HG03571 (cell line): ENCODE data around the gene NOL4.
"Not testable (repeated sequence)": the region's sequence is repeated elsewhere in the genome, so short reads cannot be mapped to it uniquely, and the experiment has no call there.

Source experiments
- ATAC-seq: cut with Tn5 transposase; IDR thresholded peaks from one replicate; pipeline ENCODE4 v1.9.1; 2021; ENCODE audit not compliant: unreplicated experiment

The NOL4 gene, protein sequence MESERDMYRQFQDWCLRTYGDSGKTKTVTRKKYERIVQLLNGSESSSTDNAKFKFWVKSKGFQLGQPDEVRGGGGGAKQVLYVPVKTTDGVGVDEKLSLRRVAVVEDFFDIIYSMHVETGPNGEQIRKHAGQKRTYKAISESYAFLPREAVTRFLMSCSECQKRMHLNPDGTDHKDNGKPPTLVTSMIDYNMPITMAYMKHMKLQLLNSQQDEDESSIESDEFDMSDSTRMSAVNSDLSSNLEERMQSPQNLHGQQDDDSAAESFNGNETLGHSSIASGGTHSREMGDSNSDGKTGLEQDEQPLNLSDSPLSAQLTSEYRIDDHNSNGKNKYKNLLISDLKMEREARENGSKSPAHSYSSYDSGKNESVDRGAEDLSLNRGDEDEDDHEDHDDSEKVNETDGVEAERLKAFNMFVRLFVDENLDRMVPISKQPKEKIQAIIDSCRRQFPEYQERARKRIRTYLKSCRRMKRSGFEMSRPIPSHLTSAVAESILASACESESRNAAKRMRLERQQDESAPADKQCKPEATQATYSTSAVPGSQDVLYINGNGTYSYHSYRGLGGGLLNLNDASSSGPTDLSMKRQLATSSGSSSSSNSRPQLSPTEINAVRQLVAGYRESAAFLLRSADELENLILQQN

DNA sequence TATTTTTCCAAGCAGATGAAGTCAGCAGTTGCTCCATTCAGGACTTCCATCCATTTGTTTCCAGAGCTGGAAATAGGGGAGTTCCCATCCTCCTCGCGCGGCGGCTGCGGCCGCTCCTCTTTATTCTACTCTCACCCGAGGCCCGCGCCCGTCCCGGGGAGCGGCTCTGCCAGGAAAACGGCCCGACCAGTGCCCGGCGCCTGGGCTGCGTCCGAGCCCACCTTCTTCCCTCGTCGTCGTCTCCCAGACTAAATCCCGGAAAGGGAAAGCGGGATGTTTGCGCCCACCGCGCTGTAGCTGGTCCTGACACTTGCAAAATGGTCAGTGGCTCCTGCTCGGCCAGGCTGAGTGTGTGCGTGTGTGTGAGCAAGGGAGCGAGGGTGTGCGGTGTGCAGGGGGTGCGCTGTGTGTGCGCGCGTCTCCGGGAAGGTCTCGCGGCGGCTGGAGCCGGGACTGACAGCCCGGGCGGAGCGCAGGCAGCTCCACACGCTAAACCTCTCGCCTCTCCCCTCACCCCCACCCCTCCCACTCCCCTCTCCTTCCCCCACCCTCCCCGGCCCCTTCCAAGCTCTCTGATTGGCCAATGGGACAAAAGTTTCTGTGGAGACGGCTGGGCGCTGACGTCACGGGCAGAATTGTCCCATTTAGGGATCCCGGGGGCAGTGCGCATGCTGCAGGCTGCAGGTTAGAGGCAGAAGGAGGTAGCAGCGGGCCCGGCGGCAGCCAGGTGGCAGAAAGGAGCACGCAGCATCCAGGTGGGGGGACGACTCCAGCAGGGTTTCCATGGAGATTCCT lies at the start of gene NOL4:
NOL4 (minus strand) TSS at position 491 of the 795 bp plus-strand sequence. CDS start 1,660 bp downstream, outside the sequence.
- ATAC-seq = no peak

DNA sequence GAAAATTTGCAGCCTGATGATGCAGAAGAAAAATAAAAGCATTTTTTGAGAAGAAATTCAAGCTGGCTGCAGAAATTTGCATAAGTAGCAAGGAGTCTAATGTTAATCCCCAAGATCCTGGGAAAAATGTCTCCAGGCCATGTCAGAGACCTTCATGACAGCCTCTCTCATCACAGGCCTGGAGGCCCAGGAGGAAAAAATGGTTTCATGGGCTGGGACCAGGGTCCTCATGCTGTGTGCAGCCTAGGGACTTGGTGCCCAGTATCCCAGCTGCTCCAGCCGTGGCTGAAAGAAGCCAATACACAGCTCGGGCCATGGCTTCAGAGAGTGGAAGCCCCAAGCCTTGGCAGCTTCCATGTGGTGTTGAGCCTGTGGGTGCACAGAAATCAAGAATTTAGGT lies 41.3 kb upstream of the NOL4 start:
- ATAC-seq = not testable (repeated sequence)

DNA sequence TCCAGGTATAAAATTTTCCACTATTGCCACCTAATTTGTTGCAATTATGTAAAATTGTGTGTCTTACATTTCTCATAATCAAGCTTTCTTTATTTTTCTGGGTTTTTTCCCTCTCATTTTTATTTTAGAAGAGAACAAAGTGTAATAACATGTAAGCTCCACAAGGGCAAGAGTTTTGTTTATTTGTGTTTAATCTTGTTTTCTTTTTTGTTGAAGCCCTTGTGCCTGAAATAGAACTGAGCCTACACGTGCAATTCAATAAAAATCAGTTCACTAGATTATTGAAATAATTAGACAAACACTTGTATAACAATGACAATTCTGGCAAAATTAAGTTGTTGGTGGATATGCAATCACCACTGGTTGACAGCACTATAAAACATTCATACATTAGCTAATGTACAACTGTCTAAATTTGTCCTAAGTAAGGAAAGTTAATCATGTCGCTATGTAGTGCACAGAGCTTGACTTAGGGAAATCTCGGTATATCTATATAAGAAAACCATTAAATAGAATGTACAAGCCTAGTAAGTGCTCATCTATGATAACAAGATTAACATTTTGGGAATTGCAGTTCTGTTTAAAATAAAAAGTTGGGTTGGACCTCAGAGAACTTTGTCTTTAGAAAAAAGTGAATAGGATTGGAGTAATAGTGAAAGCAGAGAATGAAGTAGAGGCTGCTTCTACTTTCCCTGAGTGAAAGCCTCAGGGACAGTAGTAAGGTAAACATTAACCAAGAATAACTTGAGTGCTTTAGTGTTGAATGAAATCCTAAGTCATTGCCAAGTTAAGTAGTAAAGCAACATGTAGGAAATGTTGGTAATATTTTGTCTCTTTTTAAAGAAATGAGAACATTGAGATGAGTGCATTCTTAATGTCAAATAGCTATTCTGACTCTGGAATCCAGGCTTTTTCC lies 37.4 kb upstream of the NOL4 start:
- ATAC-seq = no peak

DNA sequence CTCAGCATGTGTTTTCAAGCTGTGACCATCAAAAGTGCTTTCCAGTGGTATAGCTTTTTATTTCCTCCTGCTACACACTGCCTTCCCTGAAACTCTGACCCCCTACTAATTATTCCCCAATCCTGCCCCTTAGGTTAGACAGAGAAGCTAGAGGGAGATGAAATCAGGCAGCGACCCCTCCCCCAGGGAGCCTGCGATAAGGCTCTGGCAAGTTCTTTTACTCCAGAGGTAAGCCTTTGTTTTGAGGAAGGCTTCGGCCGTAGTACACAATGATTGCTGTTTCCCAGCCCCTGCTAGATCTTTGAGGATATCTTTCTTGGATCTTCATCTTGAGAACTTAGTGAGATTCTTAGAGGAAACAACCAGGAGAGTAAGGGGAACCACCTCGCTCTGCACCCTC lies 33.5 kb upstream of the NOL4 start:
- no peak for ATAC-seq

DNA sequence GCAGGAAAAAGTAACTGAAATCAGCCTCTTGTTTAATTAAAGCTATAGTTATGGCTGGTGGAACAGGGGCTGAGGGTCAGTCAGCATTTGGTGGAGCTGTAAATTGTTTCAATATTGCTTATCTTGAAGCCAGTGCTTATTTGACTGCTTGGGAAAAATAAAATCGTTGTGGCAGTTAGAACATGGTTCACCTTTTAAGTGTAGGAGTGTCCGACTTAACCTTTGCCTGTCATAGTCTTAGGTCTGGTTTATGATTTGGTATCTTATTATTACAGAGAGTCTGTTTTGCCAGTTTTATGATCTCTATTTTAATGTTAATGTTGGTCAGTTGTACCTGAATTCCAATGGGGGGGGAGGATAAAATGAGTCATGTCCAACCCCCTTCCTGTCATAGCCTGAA lies 27.2 kb upstream of the NOL4 start:
- ATAC-seq = no peak

DNA sequence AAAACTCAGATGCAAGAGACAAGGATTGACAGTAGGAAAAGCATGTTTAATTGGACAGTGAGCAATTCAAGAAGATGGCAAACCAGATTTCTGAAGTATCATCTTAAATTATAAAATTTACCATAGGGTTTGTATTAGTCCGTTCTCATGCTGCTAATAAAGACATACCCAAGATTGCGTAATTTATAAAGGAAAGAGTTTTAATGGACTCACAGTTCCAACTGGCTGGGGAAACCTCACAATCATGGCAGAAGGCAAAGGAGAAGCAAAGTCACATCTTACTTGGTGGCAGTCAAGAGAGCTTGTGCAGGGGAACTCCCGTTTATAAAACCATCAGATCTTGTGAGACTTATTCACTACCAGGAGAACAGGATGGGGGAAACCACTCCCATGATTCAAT lies 24.0 kb upstream of the NOL4 start:
- ATAC-seq = no peak

DNA sequence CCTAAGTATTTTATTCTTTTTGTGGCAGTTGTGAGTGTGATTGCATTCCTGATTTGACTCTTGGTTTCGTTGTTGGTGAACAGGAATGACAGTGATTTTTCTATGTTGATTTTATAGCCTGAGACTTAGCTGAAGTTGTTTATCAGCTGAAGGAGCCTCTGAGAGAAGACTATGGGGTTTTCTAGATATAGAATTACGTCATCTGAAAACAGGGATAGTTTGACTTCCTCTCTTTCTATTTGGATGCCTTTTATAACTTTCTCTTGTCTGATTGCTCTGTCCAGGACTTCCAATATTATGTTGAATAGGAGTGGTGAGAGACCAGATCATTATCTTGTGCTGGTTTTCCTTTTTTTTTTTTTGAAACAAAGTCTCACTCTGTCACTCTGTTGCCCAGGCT lies 18.0 kb upstream of the NOL4 start:
- no peak for ATAC-seq

DNA sequence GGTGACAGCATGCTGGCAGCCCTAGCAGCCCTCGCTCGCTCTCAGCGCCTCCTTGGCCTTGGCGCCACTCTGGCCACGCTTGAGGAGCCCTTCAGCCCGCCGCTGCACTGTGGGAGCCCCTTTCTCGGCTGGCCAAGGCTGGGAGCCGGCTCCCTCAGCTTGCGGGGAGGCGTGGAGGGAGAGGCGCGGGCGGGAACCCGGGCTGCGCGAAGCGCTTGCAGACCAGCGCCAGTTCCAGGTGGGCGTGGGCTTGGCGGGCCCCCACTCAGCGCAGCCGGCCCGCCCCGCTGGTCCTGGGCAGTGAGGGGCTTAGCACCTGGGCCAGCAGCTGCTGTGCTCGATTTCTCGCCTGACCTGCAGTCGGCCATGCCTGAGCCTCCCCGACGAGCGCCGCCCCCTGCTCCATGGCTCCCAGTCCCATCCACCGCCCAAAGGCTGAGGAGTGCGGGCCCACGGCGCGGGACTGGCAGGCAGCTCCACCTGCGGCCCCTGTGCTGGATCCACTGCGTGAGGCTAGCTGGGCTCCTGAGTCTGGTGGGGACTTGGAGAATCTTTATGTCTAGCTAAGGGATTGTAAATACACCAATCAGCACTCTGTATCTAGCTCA lies 9.2 kb upstream of the NOL4 start:
- ATAC-seq = not testable (repeated sequence)

DNA sequence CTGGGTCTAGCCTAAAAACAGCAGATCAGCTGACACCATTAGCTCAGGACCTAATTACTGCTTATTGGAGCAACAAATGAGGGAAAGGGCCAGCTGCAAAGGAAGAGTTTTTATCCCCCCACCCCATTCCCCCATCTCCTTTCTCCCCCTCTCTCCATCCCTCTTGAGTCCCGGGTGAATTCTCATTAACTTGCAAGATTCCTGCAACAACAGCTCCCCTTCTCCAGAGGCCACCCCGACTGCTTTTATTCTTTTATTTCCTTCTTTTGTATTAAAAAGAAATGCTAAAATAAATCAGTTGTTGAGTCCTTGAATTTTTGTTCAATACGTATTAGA lies 473 bp upstream of the NOL4 start:
- ATAC-seq = no peak

DNA sequence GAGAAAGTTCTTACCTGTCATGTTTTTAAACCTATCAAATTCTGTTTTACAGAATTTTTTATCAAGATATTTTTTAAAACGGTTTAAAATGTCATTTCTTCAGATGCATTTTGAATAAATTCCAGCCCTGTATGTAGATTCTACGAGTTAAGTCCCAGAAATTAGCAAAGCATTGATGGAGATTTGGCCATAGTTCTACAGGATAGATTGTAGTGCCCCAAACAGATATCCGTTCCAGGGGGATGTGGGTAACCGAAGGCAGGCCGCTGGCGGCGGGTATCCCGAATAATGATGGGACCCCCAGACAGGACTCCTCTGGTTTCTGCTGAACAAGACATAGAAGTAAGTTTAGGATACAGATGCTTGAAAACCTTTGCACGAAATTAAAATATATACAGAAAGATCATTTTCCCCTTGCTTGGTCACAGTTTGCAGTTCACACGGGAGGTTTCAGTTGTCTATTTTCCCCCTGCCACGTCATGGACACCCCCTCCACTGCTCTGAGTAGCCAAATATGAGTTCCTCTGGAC lies 755 bp downstream of the NOL4 start:
- ATAC-seq = no peak

DNA sequence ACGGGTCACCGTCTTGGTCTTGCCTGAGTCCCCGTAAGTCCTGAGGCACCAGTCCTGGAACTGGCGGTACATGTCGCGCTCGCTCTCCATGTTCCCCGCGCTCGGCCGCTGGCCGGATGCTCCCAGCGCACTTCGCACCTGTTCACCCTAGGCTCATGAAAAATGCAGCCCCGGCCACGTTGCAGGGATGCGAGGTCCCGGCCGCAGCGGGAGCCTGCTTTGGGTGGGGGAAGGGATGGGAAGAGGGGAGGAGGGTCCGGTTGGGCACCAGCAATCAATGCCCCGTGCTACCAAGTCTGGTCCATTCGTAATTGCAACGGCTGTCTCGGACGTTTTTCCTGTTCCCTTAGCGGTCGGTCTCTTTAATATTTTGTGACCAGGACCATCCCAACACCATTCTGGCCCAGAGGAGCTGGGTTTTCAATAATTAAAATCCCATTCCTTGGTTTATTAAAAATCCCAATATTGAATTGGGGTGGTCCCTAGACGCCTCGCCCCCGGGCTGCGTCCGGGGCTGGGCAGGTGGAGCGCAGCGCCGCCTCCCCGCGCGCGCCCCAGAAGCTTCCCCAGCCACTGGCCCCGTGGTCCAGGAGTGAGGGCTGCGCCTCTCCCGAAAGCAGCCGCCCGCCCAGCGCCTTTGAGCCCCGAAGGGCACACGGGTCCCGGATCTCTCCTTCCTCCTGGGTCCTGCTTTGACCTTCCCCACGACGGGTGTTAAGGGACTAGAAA lies 1.4 kb downstream of the NOL4 start:
- no peak for ATAC-seq

DNA sequence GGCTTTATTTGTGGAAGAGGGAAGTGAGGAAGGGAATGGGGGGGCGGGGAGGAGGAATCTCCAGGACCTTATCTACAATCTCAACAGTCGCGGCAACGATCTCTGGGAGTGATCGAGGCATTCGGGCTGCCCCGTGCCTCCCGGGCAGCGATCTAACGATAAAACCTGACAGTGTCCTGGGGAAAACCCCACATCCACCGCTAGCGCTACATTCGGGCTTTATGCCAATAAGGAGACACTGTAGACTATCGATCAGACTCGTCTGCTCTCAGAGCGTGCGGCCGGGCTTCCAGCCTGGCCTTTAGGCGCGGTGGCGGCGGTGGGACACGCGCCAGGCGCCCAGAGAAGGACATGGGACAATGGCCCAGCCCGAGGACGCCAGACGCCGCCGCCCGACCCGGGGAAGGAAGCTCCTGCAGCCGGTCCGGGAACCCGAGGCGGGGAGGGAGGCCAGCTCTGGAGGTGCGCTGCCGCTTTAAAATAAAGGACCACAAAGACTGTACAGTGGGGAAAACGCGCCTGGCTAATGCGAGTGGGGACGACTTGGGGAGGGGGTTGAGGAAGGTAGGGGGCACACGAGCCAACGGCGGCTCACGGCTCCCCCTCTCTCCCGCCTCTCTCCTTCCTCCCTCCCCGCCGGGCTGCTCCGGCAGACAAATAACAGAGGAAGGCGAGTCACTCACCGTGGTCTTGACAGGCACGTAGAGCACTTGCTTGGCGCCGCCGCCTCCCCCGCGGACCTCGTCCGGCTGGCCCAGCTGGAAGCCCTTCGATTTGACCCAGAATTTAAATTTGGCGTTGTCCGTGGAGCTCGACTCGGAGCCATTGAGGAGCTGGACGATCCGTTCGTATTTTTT lies 2.2 kb downstream of the NOL4 start:
- ATAC-seq = no peak

DNA sequence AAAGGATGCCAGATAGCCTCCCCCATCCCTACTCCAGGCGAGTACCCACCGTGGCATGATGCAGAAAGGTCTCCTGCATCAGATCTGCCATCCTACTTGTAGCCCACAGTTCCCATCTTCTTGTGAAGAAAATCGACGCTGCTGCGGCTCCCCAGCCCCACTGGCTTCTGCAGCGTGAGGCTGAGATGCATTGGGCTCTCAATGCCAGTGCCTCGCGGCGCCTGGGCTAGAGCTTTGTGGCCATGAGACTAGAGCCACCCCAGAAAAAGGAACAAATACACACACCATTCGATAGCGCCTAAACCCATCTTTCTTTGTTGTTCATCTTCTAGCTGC lies 2.8 kb downstream of the NOL4 start:
- ATAC-seq = no peak

DNA sequence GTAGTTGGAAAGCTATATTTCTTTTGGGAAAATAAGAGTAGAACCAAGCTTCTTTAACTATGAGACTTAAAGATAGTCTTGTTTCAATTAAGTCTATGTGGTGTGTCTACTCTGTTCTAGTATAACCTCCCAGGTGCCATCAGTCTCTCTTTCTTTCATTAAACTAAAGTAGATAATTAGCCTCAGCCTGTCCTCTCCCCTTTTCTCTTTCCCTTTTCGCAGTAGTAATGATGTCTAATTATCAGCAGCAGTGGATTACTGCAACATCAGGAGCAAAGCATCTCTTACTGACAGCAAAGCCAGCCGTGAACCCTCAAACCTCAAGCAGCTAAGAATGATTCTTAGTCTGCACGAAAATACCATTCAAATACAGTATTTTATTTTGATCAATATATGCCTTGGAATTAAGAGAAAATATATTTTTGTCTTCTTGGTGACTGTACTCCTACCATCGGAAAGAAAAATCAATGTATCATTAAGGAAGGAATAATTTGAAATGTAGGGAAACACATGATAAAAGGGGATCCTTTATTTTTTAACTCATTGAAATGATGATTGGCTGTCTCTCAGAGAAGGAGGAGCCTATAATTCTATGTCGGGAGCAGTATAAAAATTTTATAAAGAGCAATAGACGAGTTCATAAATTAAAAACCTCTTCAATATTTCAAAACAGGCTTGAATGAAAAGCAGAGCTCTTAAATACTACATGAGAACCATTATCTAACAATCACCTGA lies 4.5 kb downstream of the NOL4 start:
- no peak for ATAC-seq

DNA sequence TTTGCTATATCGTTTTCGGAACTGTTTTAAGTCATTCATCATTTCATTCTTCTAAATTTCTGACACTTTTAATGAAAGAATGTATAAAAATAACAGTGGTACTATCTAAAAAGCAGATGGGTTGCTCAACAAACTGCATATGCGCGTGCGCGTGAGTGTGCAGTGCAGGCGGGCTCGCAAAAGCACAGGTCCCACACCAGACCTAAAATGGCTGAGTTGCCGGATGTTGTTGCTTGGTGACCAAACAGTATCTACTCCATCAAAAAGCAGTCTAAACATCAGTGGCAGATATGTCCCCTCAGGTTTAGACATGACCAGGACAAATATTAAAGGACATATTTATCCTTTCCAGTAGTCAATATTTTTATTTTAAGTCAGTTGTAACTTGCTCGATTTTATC lies 5.1 kb downstream of the NOL4 start:
- no peak for ATAC-seq

DNA sequence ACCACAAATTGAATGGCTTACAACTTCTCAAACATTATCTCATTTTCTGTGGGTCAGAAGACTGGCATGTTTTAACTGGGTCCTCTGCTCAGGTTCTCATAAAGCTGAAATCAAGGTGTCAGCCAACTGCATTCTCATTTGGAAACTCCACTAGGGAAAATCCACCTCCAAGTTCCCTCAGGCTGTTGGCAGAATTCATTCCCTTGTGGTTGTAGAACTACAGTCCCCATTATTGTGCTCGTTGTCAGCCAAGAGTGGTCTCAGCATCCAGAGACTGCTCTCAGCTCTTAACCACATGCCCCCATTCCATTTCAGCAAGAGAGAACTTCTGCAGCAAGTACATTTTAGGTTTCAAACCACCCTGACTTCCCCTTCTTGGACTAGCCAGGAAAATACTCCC lies 12.2 kb downstream of the NOL4 start:
- no peak for ATAC-seq

DNA sequence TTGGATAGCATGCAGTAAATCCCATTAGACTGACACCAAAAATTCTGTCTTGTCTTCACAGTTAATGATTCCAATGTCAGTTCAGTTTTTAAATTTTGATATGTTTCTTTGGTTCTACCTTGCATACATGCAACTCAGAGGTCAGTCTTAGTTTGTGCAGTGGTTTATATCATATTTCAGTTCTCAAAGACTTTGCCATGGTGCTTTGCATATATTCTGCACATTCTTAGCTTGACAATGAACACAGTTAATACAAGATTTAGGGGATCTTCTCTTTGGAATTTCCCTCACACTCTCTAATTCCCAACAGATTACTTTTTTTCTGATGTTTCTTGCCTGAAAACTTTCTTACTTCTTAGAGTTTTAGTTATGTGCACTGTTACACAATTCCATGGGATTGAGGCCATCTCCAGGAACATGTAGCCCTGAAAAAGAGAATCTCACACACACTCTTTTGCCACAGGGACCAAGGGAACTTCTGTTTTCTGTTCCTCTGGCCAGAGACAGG lies 17.3 kb downstream of the NOL4 start:
- no peak for ATAC-seq

DNA sequence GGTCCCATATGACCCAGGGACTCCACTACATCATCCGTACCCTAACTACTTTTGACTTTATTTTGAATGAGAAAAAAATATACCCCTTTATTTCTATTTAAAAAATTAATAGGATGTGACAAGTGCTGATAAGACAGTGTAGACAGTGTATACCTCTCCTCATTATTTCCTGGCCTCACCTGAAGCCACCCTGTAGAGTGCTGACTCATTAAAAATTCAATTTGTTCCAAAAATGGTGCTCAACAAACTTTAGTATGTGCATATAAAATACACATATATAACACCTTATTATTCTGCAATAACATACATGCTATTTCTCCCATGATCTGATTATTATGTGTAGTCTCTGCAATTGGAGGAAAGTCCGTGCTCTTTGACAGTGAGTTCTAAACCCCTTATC lies 20.8 kb downstream of the NOL4 start:
- ATAC-seq = no peak
